ENCODE measurements around the gene ADAMTSL1. TPM values are rescaled to one million over a fixed set of nuclear protein-coding genes. Genes with fewer than 3 reads are reported as not detected.

Gene ADAMTSL1
- total RNA-seq, 1 experiment from 2014 or later, result not detected

DNA sequence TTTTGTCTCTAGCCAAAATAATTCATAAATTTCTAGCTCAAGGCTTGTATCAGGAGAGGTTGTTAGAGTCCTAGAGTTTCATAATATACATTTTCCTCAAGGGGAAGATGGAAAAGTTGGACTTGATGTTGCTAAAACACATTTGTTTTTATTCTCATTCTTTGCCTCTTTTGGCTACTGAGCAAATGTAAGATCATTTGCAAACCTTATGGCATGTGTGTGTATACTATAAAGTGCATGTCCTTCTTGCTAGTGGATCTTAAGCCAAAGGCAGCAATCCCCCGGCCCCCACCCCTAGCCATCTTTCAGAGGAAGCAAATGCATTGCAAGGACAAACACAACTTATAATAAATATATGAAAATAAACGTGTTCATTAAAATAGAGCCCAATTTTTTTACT is 43.0 kb downstream of the ADAMTSL1 start:
- Histone ChIP-seq H3K9me3 (ENCODE audit: control insufficient read depth in 1 of 2, insufficient read depth in 1 of 2, low read depth in 1 of 2, low read length in 2 of 2) (no peaks in the 10 kb centered on the region), H3K9me2 (ENCODE audit: insufficient read depth) (no peaks in the 10 kb centered on the region), H2AFZ (ENCODE audit: low read depth, low read length, poor library complexity, severe bottlenecking) (no peak overlapping the region), H3K79me2 (ENCODE audit: insufficient read depth, low read length) (no peaks in the 10 kb centered on the region), H3K27me3 (ENCODE audit: insufficient read depth, low read length) (no peaks in the 10 kb centered on the region), H3K4me1 (ENCODE audit: control insufficient read depth in 1 of 2, insufficient read depth in 2 of 2, low read length in 2 of 2) (no peaks in the 10 kb centered on the region), H3K9ac (ENCODE audit: low read length) (no peak overlapping the region), H3K4me2 (ENCODE audit: low read length) (no peak overlapping the region), H4K20me1 (ENCODE audit: insufficient read depth) (no peaks in the 10 kb centered on the region), H3K36me3 (ENCODE audit: control insufficient read depth in 1 of 2, insufficient read depth in 2 of 2, low read length in 2 of 2) (no peaks in the 10 kb centered on the region), H3K27ac (ENCODE audit: low read depth, low read length) (no peak overlapping the region), H3K4me3 (replicated peaks in 1 of 2; ENCODE audit: low read depth in 1 of 2, low read length in 2 of 2) (no peak overlapping the region)
- DNase-seq (ENCODE audit: low read depth, low spot score), result no peak
- ChIA-PET CTCF (no interaction called here), RAD21 (ENCODE audit: low non-redundant PET in 1 of 2, low total read pairs in 2 of 2, uncharacterized antibody in 2 of 2, unreplicated experiment in 2 of 2) (no interaction called here), POLR2A (no interaction called here)
- BruUV-seq (replicated peaks), result no TSS peak
- TF ChIP-seq, protein P1, sequence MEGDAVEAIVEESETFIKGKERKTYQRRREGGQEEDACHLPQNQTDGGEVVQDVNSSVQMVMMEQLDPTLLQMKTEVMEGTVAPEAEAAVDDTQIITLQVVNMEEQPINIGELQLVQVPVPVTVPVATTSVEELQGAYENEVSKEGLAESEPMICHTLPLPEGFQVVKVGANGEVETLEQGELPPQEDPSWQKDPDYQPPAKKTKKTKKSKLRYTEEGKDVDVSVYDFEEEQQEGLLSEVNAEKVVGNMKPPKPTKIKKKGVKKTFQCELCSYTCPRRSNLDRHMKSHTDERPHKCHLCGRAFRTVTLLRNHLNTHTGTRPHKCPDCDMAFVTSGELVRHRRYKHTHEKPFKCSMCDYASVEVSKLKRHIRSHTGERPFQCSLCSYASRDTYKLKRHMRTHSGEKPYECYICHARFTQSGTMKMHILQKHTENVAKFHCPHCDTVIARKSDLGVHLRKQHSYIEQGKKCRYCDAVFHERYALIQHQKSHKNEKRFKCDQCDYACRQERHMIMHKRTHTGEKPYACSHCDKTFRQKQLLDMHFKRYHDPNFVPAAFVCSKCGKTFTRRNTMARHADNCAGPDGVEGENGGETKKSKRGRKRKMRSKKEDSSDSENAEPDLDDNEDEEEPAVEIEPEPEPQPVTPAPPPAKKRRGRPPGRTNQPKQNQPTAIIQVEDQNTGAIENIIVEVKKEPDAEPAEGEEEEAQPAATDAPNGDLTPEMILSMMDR (IDR thresholded peaks at IDR 0.05 in 2 of 3, conservative IDR thresholded peaks at IDR 0.05 in 1 of 3; ENCODE audit: borderline replicate concordance in 1 of 3, insufficient read depth in 1 of 3, low read depth in 2 of 3, low read length in 2 of 3), result no peak
- TF ChIP-seq ZNF274 (IDR thresholded peaks at IDR 0.05; ENCODE audit: low read depth, low read length), result no peak
- TF ChIP-seq TCF7L2 (IDR thresholded peaks at IDR 0.05; ENCODE audit: borderline replicate concordance, extremely low read depth, insufficient read depth, insufficient read length), result no peak
- intact Hi-C loops (cut with micrococcal nuclease), result no loop called here
- ATAC-seq, result no peak

DNA sequence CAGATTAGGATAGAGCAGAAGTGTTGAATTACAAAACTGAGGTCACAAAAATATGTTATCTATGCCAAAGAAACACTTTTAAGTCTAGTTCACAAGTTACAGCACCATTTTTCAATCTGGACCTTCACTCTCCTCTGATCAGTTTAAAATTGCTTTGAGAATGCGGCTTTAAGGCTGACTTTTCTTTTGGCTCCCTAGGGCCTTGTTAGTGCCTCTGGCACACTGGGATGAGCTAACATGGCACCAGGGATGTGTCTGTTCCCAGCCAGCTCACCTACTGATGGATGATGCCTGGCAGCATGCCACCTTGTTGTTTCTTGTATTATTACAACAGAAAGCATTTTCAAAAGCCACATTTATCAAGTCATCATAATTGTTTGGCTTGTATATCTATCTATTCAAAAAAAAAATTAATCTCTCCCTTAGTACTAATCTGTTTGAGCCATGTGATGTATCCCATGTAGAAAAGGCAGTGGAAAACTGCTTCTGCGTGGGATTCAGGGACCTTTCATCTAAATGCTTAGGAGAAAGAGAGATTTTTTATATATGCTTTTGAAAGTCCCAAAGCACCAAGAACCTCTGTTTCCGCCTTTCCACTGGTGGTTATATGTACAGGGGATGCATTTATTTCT is 46.6 kb downstream of the ADAMTSL1 start:
- BruUV-seq (replicated peaks), result no TSS peak
- no peaks in the 10 kb centered on the region for H3K9me2 ChIP-seq (ENCODE audit: insufficient read depth)
- H4K20me1 ChIP-seq (ENCODE audit: insufficient read depth), result no peaks in the 10 kb centered on the region
- intact Hi-C loops (cut with micrococcal nuclease), result no loop called here
- no peaks in the 10 kb centered on the region for H3K9me3 ChIP-seq (ENCODE audit: control insufficient read depth in 1 of 2, insufficient read depth in 1 of 2, low read depth in 1 of 2, low read length in 2 of 2)
- CTCF ChIA-PET, result no interaction called here
- DNase-seq (ENCODE audit: low read depth, low spot score), result no peak
- POLR2A ChIA-PET, result interaction anchor here (0.6 kb wide), 1 partner anchor 1303 kb away, joined by 4 read pairs; no protein-coding TSS in a partner anchor
- H3K9ac ChIP-seq (ENCODE audit: low read length), result no peak overlapping the region
- no peaks in the 10 kb centered on the region for H3K27me3 ChIP-seq (ENCODE audit: insufficient read depth, low read length)
- no peak overlapping the region for H3K27ac ChIP-seq (ENCODE audit: low read depth, low read length)
- RAD21 ChIA-PET (ENCODE audit: low non-redundant PET in 1 of 2, low total read pairs in 2 of 2, uncharacterized antibody in 2 of 2, unreplicated experiment in 2 of 2), result no interaction called here
- no peak overlapping the region for H3K4me3 ChIP-seq (replicated peaks in 1 of 2; ENCODE audit: low read depth in 1 of 2, low read length in 2 of 2)
- H3K79me2 ChIP-seq (ENCODE audit: insufficient read depth, low read length), result no peaks in the 10 kb centered on the region
- no peak overlapping the region for H3K4me2 ChIP-seq (ENCODE audit: low read length)
- no peaks in the 10 kb centered on the region for H3K4me1 ChIP-seq (ENCODE audit: control insufficient read depth in 1 of 2, insufficient read depth in 2 of 2, low read length in 2 of 2)
- TF ChIP-seq, protein P2, sequence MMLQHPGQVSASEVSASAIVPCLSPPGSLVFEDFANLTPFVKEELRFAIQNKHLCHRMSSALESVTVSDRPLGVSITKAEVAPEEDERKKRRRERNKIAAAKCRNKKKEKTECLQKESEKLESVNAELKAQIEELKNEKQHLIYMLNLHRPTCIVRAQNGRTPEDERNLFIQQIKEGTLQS (IDR thresholded peaks at IDR 0.05), result no peak
- no peaks in the 10 kb centered on the region for H3K36me3 ChIP-seq (ENCODE audit: control insufficient read depth in 1 of 2, insufficient read depth in 2 of 2, low read length in 2 of 2)
- no peak overlapping the region for H2AFZ ChIP-seq (ENCODE audit: low read depth, low read length, poor library complexity, severe bottlenecking)
- ATAC-seq, result no peak
